Measurements from ENCODE around the gene ARHGAP26. TPM values are rescaled to one million over a fixed set of nuclear protein-coding genes. Genes with fewer than 3 reads are reported as not detected.

ARHGAP26 gene
- total RNA-seq, 1 experiment from 2014 or later, result 34.5 TPM

DNA sequence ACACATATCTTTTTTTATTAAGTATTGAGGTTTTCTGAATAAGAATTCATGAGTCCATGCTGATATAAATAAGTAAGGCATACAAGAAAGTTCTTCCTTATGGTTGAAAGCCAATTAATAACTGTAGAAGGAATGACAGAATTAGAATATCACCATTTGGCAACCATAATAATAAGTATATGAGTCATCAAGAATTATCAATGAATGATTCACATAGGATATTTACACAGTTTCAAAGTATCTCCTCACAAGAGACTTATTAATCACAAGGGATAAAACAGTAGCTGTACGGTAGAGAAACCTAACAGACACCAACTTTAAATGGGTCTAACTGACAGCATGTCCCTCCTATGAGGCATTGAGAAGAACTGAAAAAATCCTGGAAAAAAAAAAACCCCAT lies 471.7 kb downstream of the ARHGAP26 start:
- RAD21 ChIA-PET (ENCODE audit: low non-redundant PET in 1 of 2, low total read pairs in 2 of 2, uncharacterized antibody in 2 of 2, unreplicated experiment in 2 of 2), result no interaction called here
- no peak for DNase-seq (ENCODE audit: low read depth, low spot score)

More for the DNA sequence above, 471.7 kb downstream of the ARHGAP26 start:
- H2AFZ ChIP-seq (ENCODE audit: low read depth, low read length, poor library complexity, severe bottlenecking), result peak overlapping the region; percentile 72
- H3K9me3 ChIP-seq (ENCODE audit: control insufficient read depth in 1 of 2, insufficient read depth in 1 of 2, low read depth in 1 of 2, low read length in 2 of 2), result no peaks in the 10 kb centered on the region; a peak in 1 of 4 replicates
- no peaks in the 10 kb centered on the region for H3K79me2 ChIP-seq (ENCODE audit: insufficient read depth, low read length)
- intact Hi-C loops (cut with micrococcal nuclease), result no loop called here
- no peaks in the 10 kb centered on the region for H3K27me3 ChIP-seq (ENCODE audit: insufficient read depth, low read length)
- no peak overlapping the region for H3K4me3 ChIP-seq (replicated peaks in 1 of 2; ENCODE audit: low read depth in 1 of 2, low read length in 2 of 2)
- H3K27ac ChIP-seq (ENCODE audit: low read depth, low read length), result peak overlapping the region; percentile 9; the same call in 1 of the 2 replicates
- TF ChIP-seq EGR1 (IDR thresholded peaks at IDR 0.05; ENCODE audit: low read depth), result no peak
- TF ChIP-seq, protein P1, sequence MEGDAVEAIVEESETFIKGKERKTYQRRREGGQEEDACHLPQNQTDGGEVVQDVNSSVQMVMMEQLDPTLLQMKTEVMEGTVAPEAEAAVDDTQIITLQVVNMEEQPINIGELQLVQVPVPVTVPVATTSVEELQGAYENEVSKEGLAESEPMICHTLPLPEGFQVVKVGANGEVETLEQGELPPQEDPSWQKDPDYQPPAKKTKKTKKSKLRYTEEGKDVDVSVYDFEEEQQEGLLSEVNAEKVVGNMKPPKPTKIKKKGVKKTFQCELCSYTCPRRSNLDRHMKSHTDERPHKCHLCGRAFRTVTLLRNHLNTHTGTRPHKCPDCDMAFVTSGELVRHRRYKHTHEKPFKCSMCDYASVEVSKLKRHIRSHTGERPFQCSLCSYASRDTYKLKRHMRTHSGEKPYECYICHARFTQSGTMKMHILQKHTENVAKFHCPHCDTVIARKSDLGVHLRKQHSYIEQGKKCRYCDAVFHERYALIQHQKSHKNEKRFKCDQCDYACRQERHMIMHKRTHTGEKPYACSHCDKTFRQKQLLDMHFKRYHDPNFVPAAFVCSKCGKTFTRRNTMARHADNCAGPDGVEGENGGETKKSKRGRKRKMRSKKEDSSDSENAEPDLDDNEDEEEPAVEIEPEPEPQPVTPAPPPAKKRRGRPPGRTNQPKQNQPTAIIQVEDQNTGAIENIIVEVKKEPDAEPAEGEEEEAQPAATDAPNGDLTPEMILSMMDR (IDR thresholded peaks at IDR 0.05 in 2 of 3, conservative IDR thresholded peaks at IDR 0.05 in 1 of 3; ENCODE audit: borderline replicate concordance in 1 of 3, insufficient read depth in 1 of 3, low read depth in 2 of 3, low read length in 2 of 3), result no peak
- TF ChIP-seq RAD21 (IDR thresholded peaks at IDR 0.05; ENCODE audit: low read depth), result no peak
- TF ChIP-seq, protein P2, sequence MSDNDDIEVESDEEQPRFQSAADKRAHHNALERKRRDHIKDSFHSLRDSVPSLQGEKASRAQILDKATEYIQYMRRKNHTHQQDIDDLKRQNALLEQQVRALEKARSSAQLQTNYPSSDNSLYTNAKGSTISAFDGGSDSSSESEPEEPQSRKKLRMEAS (IDR thresholded peaks at IDR 0.05), result no peak
- TF ChIP-seq, protein P3, sequence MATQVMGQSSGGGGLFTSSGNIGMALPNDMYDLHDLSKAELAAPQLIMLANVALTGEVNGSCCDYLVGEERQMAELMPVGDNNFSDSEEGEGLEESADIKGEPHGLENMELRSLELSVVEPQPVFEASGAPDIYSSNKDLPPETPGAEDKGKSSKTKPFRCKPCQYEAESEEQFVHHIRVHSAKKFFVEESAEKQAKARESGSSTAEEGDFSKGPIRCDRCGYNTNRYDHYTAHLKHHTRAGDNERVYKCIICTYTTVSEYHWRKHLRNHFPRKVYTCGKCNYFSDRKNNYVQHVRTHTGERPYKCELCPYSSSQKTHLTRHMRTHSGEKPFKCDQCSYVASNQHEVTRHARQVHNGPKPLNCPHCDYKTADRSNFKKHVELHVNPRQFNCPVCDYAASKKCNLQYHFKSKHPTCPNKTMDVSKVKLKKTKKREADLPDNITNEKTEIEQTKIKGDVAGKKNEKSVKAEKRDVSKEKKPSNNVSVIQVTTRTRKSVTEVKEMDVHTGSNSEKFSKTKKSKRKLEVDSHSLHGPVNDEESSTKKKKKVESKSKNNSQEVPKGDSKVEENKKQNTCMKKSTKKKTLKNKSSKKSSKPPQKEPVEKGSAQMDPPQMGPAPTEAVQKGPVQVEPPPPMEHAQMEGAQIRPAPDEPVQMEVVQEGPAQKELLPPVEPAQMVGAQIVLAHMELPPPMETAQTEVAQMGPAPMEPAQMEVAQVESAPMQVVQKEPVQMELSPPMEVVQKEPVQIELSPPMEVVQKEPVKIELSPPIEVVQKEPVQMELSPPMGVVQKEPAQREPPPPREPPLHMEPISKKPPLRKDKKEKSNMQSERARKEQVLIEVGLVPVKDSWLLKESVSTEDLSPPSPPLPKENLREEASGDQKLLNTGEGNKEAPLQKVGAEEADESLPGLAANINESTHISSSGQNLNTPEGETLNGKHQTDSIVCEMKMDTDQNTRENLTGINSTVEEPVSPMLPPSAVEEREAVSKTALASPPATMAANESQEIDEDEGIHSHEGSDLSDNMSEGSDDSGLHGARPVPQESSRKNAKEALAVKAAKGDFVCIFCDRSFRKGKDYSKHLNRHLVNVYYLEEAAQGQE (IDR thresholded peaks at IDR 0.05; ENCODE audit: low read depth), result no peak
- TF ChIP-seq SRF (IDR thresholded peaks at IDR 0.05; ENCODE audit: low read depth), result no peak
- TF ChIP-seq JUND (IDR thresholded peaks at IDR 0.05), result no peak
- no peak for TF ChIP-seq YY1 (IDR thresholded peaks at IDR 0.05; ENCODE audit: extremely low read depth, insufficient replicate concordance, low read depth, low read length)
- TF ChIP-seq POLR2AphosphoS5 (IDR thresholded peaks at IDR 0.05; ENCODE audit: low read depth, low read length), result no peak
- TF ChIP-seq ZNF274 (IDR thresholded peaks at IDR 0.05; ENCODE audit: low read depth, low read length), result no peak
- TF ChIP-seq, protein P4, sequence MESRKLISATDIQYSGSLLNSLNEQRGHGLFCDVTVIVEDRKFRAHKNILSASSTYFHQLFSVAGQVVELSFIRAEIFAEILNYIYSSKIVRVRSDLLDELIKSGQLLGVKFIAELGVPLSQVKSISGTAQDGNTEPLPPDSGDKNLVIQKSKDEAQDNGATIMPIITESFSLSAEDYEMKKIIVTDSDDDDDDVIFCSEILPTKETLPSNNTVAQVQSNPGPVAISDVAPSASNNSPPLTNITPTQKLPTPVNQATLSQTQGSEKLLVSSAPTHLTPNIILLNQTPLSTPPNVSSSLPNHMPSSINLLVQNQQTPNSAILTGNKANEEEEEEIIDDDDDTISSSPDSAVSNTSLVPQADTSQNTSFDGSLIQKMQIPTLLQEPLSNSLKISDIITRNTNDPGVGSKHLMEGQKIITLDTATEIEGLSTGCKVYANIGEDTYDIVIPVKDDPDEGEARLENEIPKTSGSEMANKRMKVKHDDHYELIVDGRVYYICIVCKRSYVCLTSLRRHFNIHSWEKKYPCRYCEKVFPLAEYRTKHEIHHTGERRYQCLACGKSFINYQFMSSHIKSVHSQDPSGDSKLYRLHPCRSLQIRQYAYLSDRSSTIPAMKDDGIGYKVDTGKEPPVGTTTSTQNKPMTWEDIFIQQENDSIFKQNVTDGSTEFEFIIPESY (IDR thresholded peaks at IDR 0.05; ENCODE audit: extremely low read depth, insufficient replicate concordance, low read length), result no peak
- TF ChIP-seq ZFX (IDR thresholded peaks at IDR 0.05), result no peak
- TF ChIP-seq EZH2 (IDR thresholded peaks at IDR 0.05), result no peak
- H3K9ac ChIP-seq (ENCODE audit: low read length), result no peak overlapping the region
- H3K4me2 ChIP-seq (ENCODE audit: low read length), result peak overlapping the region; percentile 81
- no TSS peak for BruUV-seq (replicated peaks)
- H3K4me1 ChIP-seq (ENCODE audit: control insufficient read depth in 1 of 2, insufficient read depth in 2 of 2, low read length in 2 of 2), result peaks cover 45 to 63% of the 10 kb centered on the region in 2 experiments
- no peaks in the 10 kb centered on the region for H4K20me1 ChIP-seq (ENCODE audit: insufficient read depth)
- no peak for ATAC-seq
- no peaks in the 10 kb centered on the region for H3K9me2 ChIP-seq (ENCODE audit: insufficient read depth)
- ChIA-PET POLR2A (no interaction called here), CTCF (no interaction called here)
- H3K36me3 ChIP-seq (ENCODE audit: control insufficient read depth in 1 of 2, insufficient read depth in 2 of 2, low read length in 2 of 2), result no peaks in the 10 kb centered on the region
